ENCODE results near the gene CDC42BPG. TPM values are rescaled to one million over a fixed set of nuclear protein-coding genes. Genes with fewer than 3 reads are reported as not detected.

The CDC42BPG gene
- total RNA-seq, 1 donor from 2014 or later, result 0.42 TPM

Other genes with a start within 250 kb of the CDC42BPG start
- 0.71 and 1.3 TPM in 2 replicates for gene NRXN2, start 121.5 kb downstream of the CDC42BPG start, total RNA-seq
- gene RASGRP2, start 100.5 kb downstream of the CDC42BPG start, total RNA-seq, result 189 and 192 TPM in 2 replicates
- 7.3 and 8.6 TPM in 2 replicates for gene PYGM, start 84.7 kb downstream of the CDC42BPG start, total RNA-seq
- gene SF1, start 66.1 kb downstream of the CDC42BPG start, total RNA-seq, result 485 and 486 TPM in 2 replicates
- 79.2 and 80.7 TPM in 2 replicates for gene MAP4K2, start 41.4 kb downstream of the CDC42BPG start, total RNA-seq
- gene MEN1, start 34.1 kb downstream of the CDC42BPG start, total RNA-seq, result 28.7 TPM in 2 replicates
- gene EHD1, start 34.0 kb upstream of the CDC42BPG start, total RNA-seq, result 133 and 145 TPM in 2 replicates
- 30.3 and 31.3 TPM in 2 replicates for gene ATG2A, start 72.6 kb upstream of the CDC42BPG start, total RNA-seq
- gene PPP2R5B, start 80.0 kb upstream of the CDC42BPG start, total RNA-seq, result 17.0 and 18.6 TPM in 2 replicates
- not detected in 2 replicates for gene GPHA2, start 91.2 kb upstream of the CDC42BPG start, total RNA-seq
- not detected in 2 replicates for gene MAJIN, start 127.5 kb upstream of the CDC42BPG start, total RNA-seq
- 0.10 TPM in 1 of 2 replicates, not detected in the other for gene BATF2, start 152.3 kb upstream of the CDC42BPG start, total RNA-seq
- gene ARL2, start 169.5 kb upstream of the CDC42BPG start, total RNA-seq, result 55.8 and 57.9 TPM in 2 replicates
- gene SNX15, start 182.8 kb upstream of the CDC42BPG start, total RNA-seq, result 29.9 and 35.8 TPM in 2 replicates
- gene SAC3D1, start 196.6 kb upstream of the CDC42BPG start, total RNA-seq, result 17.0 and 17.5 TPM in 2 replicates
- gene NAALADL1, start 213.9 kb upstream of the CDC42BPG start, total RNA-seq, result 14.1 and 14.4 TPM in 2 replicates
- 70.7 and 72.1 TPM in 2 replicates for gene CDCA5, start 239.4 kb upstream of the CDC42BPG start, total RNA-seq
- gene ZFPL1, start 239.6 kb upstream of the CDC42BPG start, total RNA-seq, result 31.2 and 33.9 TPM in 2 replicates